K562 (cell line): ENCODE data around the gene GPX2. TPM values are rescaled to one million over a fixed set of nuclear protein-coding genes. Genes with fewer than 3 reads are reported as not detected.
A peak's percentile ranks its signal among the peaks of the same experiment; 100 is the strongest.

Source experiments
- ATAC-seq: fragments of 200-7000 bp; cut with Tn5 transposase; 3 replicates; pipeline ENCODE4 v1.9.1; 2020; ENCODE audit warnings: moderate library complexity
- BruUV-seq: library from RNA; stranded (reverse); fragments of 400-500 nt; replicated peaks from 2 replicates; lab custom pipeline; 2021; lab: Mats Ljungman, UMichigan
- CTCF ChIA-PET: fragments of 300-600 bp; formaldehyde crosslinking; extraction: SDS; loops from one replicate; lab custom pipeline; 2021; ENCODE audit warnings: low intra/inter-chr PET ratio; lab: Yijun Ruan, JAX
- POLR2A ChIA-PET: fragments of 300-600, 350-650 bp; sonication (Branson Sonifier 250); formaldehyde crosslinking; extraction: SDS; loops from one replicate; lab custom pipeline; 2021; ENCODE audit warnings: antibody characterized with exemption, inconsistent platforms; lab: Yijun Ruan, JAX
- DNase-seq, 4 experiments: peaks; one replicate each; pipeline versions ENCODE4 v3.0.0 to v3.0.0-alpha.2; 2011 to 2018; ENCODE audit warnings: low spot score in 3 of 4, mixed read lengths in 3 of 4; ENCODE audit errors: extremely low read depth in 1 of 4
- FAIRE-seq: peaks from 2 replicates; lab custom pipeline; 2011; peaks lifted over from hg19 to GRCh38; lab: Jason Lieb, UNC
- H2AFZ ChIP-seq: 2 replicates; pipeline ENCODE4 v1.6.0; 2011; ENCODE audit warnings: low read depth, low read length, control low read depth, inconsistent platforms
- H3K27ac ChIP-seq: fragments of 200-600 bp; 3 replicates; pipeline ENCODE4 v1.8.0; 2011; ENCODE audit warnings: low read depth, mild to moderate bottlenecking, control low read depth, inconsistent platforms, low read length, moderate library complexity, mixed read lengths; ENCODE audit errors: extremely low read depth
- H3K27me3 ChIP-seq, 2 experiments: fragments of 300-600 bp in 1 of 2; 2 replicates in 1 of 2; 3 replicates in 1 of 2; pipeline versions ENCODE4 v1.6.0 to v1.8.0; 2011; ENCODE audit warnings: inconsistent platforms in 2 of 2, low read length in 2 of 2, mild to moderate bottlenecking in 1 of 2, mixed read lengths in 1 of 2, moderate library complexity in 1 of 2; ENCODE audit not compliant: control insufficient read depth in 2 of 2, insufficient read depth in 2 of 2
- H3K36me3 ChIP-seq: fragments of 300-600 bp; 3 replicates; pipeline ENCODE4 v1.8.0; 2011; ENCODE audit warnings: mild to moderate bottlenecking, low read length, inconsistent platforms; ENCODE audit not compliant: control insufficient read depth, insufficient read depth
- H3K4me1 ChIP-seq, 2 experiments: fragments of 200-600 bp in 1 of 2; replicated peaks in 1 of 2; 2 replicates in 1 of 2; 3 replicates in 1 of 2; pipeline versions ENCODE4 v1.5.1 to v1.8.0; 2011; ENCODE audit warnings: inconsistent platforms in 2 of 2, low read length in 2 of 2, mild to moderate bottlenecking in 1 of 2, mixed read lengths in 1 of 2, moderate library complexity in 1 of 2; ENCODE audit not compliant: control insufficient read depth in 2 of 2, insufficient read depth in 2 of 2
- H3K4me2 ChIP-seq: 2 replicates; pipeline ENCODE4 v1.6.1; 2011; ENCODE audit warnings: low read length, control low read depth, inconsistent platforms, mixed read lengths; ENCODE audit not compliant: insufficient read depth
- H3K4me3 ChIP-seq: fragments of 200-600 bp; sonication (generic), shearing (Covaris generic); 2 replicates; pipeline ENCODE4 v1.5.1; 2016; ENCODE audit warnings: control low read depth, inconsistent platforms
- H3K79me2 ChIP-seq: fragments of 200-600 bp; 3 replicates; pipeline ENCODE4 v1.8.0; 2011; ENCODE audit warnings: low read length, inconsistent platforms; ENCODE audit not compliant: control insufficient read depth, insufficient read depth
- H3K9ac ChIP-seq, 2 experiments: 2 replicates each; pipeline versions ENCODE4 v1.6.0 to v1.6.1; 2011; ENCODE audit warnings: low read depth in 2 of 2, low read length in 2 of 2, control low read depth in 1 of 2, inconsistent platforms in 1 of 2, mild to moderate bottlenecking in 1 of 2, mixed read lengths in 1 of 2; ENCODE audit not compliant: insufficient read depth in 1 of 2
- H3K9me1 ChIP-seq: one replicate; pipeline ENCODE4 v1.6.0; 2011; ENCODE audit warnings: inconsistent platforms, mild to moderate bottlenecking, low read length, moderate library complexity; ENCODE audit not compliant: control insufficient read depth, insufficient read depth
- H3K9me3 ChIP-seq: replicated peaks from 2 replicates; pipeline ENCODE4 v1.5.1; 2011; ENCODE audit warnings: low read depth, low read length, inconsistent platforms; ENCODE audit not compliant: control insufficient read depth, insufficient read depth
- H4K20me1 ChIP-seq: replicated peaks from 2 replicates; pipeline ENCODE4 v1.6.1; 2011; ENCODE audit warnings: low read length, inconsistent platforms, mixed read lengths; ENCODE audit not compliant: control insufficient read depth, insufficient read depth
- ELF1 ChIP-seq: fragments of 200-800 bp; sonication (Bioruptor generic); IDR thresholded peaks from 2 replicates; pipeline ENCODE4 v1.6.1; 2016; ENCODE audit warnings: missing genetic modification characterization, missing compliant biosample characterization
- HNRNPUL1 ChIP-seq: fragments of 200-400 bp; formaldehyde crosslinking; IDR thresholded peaks from 2 replicates; pipeline ENCODE4 v1.6.1; 2017; ENCODE audit warnings: low read length
- MTA3 ChIP-seq: fragments of 450-650 bp; formaldehyde crosslinking; IDR thresholded peaks from 2 replicates; pipeline ENCODE4 v1.6.1; 2017; ENCODE audit warnings: mild to moderate bottlenecking, borderline replicate concordance
- SREBF1 ChIP-seq: fragments of 150-350 bp; IDR thresholded peaks from 2 replicates; pipeline ENCODE4 v1.6.1; 2014; ENCODE audit warnings: antibody characterized with exemption, low read depth, low read length, borderline replicate concordance
- WGBS: fragments of 100-300 bp; shearing (Covaris generic); methylation state at CpG from one replicate; pipeline ENCODE4 v1.1.6; 2016; ENCODE audit warnings: low coverage, mixed read lengths; ENCODE audit not compliant: insufficient coverage; ENCODE audit errors: missing lambda C conversion rate; 5-methylcytosine and 5-hydroxymethylcytosine counted together
- in situ Hi-C: fragments of 300-500 bp; cut with MboI; formaldehyde crosslinking; loops from 4 replicates; pipeline ENCODE4 v1.15.0; 2018; ENCODE audit warnings: inconsistent platforms, mixed read lengths
- intact Hi-C: fragments of 100-400 bp; cut with micrococcal nuclease; formaldehyde crosslinking; loops from 2 replicates; pipeline ENCODE4 v1.14.2; 2022
- polyA plus RNA-seq, 8 experiments: library from polyadenylated mRNA; depleted of rRNA in 4 of 8; stranded (reverse) in 5 of 8; unstranded in 3 of 8; fragments of >200 nt; fragmentation: Nextera tagmentation in 2 of 8; fragmentation: Illumina TruSeq in 1 of 8; extraction: Ambion mirVana in 2 of 8; extraction: Trizol in 1 of 8; gene quantifications; 2 replicates each; pipeline versions ENCODE4 v1.2.1 to v1.2.3, GENCODE V29; 2011 to 2014; ENCODE audit warnings: inconsistent platforms in 1 of 8, missing spikeins in 1 of 8
- total RNA-seq, 7 experiments: library from RNA; depleted of rRNA in 6 of 7; stranded (reverse); fragments of >200 nt in 6 of 7; fragmentation: Illumina TruSeq in 2 of 7; extraction: Trizol in 2 of 7; gene quantifications; 2 replicates each; pipeline versions ENCODE4 v1.2.1 to v1.2.3, GENCODE V29; 2011 to 2021; ENCODE audit warnings: low replicate concordance in 1 of 7
- TF ChIP-seq, protein P1 (sequence below), 2 experiments: fragments of 150-350 bp in 1 of 2; IDR thresholded peaks; 2 replicates each; pipeline ENCODE4 v1.6.1; 2012 to 2016; ENCODE audit warnings: low read depth in 2 of 2, low read length in 2 of 2, mild to moderate bottlenecking in 1 of 2, moderate library complexity in 1 of 2
- TF ChIP-seq, protein P2 (sequence below): fragments of 250-450 bp; sonication (Bioruptor Pico); IDR thresholded peaks from 2 replicates; pipeline ENCODE4 v1.8.0; 2021; ENCODE audit warnings: mild to moderate bottlenecking, moderate library complexity

Gene GPX2
- total and polyA plus RNA-seq, 9 of the 15 experiments (the other 6 are each of a cell fraction or from before 2014, with no cell fraction given): 0.24 TPM; not detected in 8

DNA sequence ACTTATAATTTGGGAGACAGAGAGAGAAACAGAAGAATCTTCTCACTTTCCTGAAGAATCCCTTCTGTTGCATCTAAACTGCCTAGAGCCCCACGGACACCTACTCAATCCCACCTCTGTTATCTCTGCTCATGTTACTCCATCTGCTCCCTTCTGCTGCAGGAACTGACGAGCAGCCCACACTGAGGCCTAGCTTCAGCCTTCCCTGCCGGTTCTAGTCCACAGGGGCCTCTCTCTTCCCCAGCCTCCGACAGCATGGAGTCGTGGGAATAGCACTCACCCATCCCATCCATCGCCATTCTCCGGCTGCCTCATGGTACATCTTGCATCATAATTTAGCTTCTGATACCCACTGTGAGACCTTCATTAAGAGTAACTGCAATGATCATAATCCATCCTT, 25.6 kb upstream of the GPX2 start:
- BruUV-seq: no TSS peak
- no peak for FAIRE-seq

DNA sequence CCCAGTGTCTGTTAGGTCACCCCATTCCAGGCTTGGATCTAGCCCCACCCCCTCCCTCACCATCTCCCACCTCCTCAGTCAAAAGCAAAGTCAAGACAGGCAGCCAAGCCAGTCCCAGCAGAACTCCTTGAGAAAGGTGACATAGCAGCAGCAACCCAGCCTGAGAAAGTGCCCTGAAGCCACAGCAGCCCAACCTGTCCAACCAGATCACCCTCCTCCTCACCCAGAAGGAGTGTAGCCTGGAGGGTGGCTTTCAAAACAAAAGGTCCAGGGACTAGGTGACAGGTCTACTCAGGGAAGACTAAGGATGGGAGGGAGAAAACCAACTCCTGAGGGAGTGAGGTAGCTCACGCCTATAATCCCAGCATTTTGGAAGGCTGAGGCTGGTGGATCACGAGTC, 24.4 kb upstream of the GPX2 start:
- Histone ChIP-seq H3K36me3 (no peaks in the 10 kb centered on the region), H3K27me3 (peaks cover 0 to 16% of the 10 kb centered on the region in 2 experiments; a peak in 2 of 5 replicates), H4K20me1 (no peaks in the 10 kb centered on the region; the same call in 1 of the 2 replicates), H3K9me1 (no peaks in the 10 kb centered on the region), H2AFZ (no peak overlapping the region), H3K4me1 (peaks cover 0 to 6% of the 10 kb centered on the region in 2 experiments; a peak in 2 of 5 replicates), H3K9me3 (no peaks in the 10 kb centered on the region), H3K27ac (no peak overlapping the region), H3K4me2 (no peak overlapping the region), H3K9ac (no peak overlapping the region), H3K4me3 (no peak overlapping the region), H3K79me2 (no peaks in the 10 kb centered on the region)
- intact Hi-C loops (no loop called here), in situ Hi-C loops (no loop called here)
- no TSS peak for BruUV-seq
- 40% methylated on average over 2 of the region's 2 CpGs for WGBS
- ChIA-PET POLR2A (interaction anchor here (0.6 kb wide), 1 partner anchor 109 kb away, joined by 3 read pairs; no protein-coding TSS in a partner anchor), CTCF (no interaction called here)
- no peak for ATAC-seq
- FAIRE-seq: no peak
- DNase-seq: no peak
- TF ChIP-seq MTA3 (no peak), HNRNPUL1 (no peak), SREBF1 (no peak)
- TF ChIP-seq, protein P1, sequence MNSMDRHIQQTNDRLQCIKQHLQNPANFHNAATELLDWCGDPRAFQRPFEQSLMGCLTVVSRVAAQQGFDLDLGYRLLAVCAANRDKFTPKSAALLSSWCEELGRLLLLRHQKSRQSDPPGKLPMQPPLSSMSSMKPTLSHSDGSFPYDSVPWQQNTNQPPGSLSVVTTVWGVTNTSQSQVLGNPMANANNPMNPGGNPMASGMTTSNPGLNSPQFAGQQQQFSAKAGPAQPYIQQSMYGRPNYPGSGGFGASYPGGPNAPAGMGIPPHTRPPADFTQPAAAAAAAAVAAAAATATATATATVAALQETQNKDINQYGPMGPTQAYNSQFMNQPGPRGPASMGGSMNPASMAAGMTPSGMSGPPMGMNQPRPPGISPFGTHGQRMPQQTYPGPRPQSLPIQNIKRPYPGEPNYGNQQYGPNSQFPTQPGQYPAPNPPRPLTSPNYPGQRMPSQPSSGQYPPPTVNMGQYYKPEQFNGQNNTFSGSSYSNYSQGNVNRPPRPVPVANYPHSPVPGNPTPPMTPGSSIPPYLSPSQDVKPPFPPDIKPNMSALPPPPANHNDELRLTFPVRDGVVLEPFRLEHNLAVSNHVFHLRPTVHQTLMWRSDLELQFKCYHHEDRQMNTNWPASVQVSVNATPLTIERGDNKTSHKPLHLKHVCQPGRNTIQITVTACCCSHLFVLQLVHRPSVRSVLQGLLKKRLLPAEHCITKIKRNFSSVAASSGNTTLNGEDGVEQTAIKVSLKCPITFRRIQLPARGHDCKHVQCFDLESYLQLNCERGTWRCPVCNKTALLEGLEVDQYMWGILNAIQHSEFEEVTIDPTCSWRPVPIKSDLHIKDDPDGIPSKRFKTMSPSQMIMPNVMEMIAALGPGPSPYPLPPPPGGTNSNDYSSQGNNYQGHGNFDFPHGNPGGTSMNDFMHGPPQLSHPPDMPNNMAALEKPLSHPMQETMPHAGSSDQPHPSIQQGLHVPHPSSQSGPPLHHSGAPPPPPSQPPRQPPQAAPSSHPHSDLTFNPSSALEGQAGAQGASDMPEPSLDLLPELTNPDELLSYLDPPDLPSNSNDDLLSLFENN (IDR thresholded peaks at IDR 0.05; ENCODE audit: low read depth in 2 of 2, low read length in 2 of 2): no peak
- TF ChIP-seq, protein P2, sequence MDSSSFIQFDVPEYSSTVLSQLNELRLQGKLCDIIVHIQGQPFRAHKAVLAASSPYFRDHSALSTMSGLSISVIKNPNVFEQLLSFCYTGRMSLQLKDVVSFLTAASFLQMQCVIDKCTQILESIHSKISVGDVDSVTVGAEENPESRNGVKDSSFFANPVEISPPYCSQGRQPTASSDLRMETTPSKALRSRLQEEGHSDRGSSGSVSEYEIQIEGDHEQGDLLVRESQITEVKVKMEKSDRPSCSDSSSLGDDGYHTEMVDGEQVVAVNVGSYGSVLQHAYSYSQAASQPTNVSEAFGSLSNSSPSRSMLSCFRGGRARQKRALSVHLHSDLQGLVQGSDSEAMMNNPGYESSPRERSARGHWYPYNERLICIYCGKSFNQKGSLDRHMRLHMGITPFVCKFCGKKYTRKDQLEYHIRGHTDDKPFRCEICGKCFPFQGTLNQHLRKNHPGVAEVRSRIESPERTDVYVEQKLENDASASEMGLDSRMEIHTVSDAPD (CRISPR knock-in tag): no peak

More for the DNA sequence above, 25.6 kb upstream of the GPX2 start:
- Histone ChIP-seq H4K20me1 (no peaks in the 10 kb centered on the region; the same call in 1 of the 2 replicates), H3K9me1 (no peaks in the 10 kb centered on the region), H3K4me2 (no peak overlapping the region), H3K9ac (0 out of 4 replicates have a peak overlapping the region, but pooled peaks of 1 of the 2 experiments have one; percentile 29), H3K27ac (no peak overlapping the region), H3K79me2 (no peaks in the 10 kb centered on the region), H2AFZ (no peak overlapping the region), H3K4me3 (no peak overlapping the region), H3K9me3 (no peaks in the 10 kb centered on the region), H3K36me3 (no peaks in the 10 kb centered on the region), H3K27me3 (peaks cover 4 to 24% of the 10 kb centered on the region in 2 experiments; a peak in 3 of 5 replicates), H3K4me1 (peaks cover 0 to 13% of the 10 kb centered on the region in 2 experiments; a peak in 2 of 5 replicates)
- ChIA-PET CTCF (no interaction called here), POLR2A (no interaction called here)
- intact Hi-C loops (no loop called here), in situ Hi-C loops (no loop called here)
- DNase-seq (no peak), ATAC-seq (peak; percentile 26; the same call in 1 of the 3 replicates)
- WGBS: 20% methylated on average over 6 of the region's 7 CpGs
- TF ChIP-seq ELF1 (tag): no peak
